Esophagus (tissue), 2 donors: ENCODE data around the gene GPER1. TPM values are rescaled to one million over a fixed set of nuclear protein-coding genes. Genes with fewer than 3 reads are reported as not detected.

ENCODE experiments used
- H3K27ac ChIP-seq, 2 donors: one replicate each; pipeline ENCODE4 v1.5.1; 2013; ENCODE audit warnings: low read depth in 2 of 2, mild to moderate bottlenecking in 2 of 2, inconsistent platforms in 1 of 2, low read length in 1 of 2, moderate library complexity in 1 of 2
- H3K27me3 ChIP-seq, 2 donors: one replicate each; pipeline ENCODE4 v1.6.1; 2013; ENCODE audit warnings: low read length in 2 of 2, control low read depth in 1 of 2, mild to moderate bottlenecking in 1 of 2; ENCODE audit not compliant: insufficient read depth in 2 of 2, control insufficient read depth in 1 of 2
- H3K36me3 ChIP-seq, 2 donors: one replicate each; pipeline ENCODE4 v1.6.1; 2013; ENCODE audit warnings: low read length in 1 of 2; ENCODE audit not compliant: control insufficient read depth in 2 of 2, insufficient read depth in 2 of 2
- H3K4me1 ChIP-seq, 2 donors: one replicate each; pipeline ENCODE4 v1.6.1; 2013; ENCODE audit warnings: low read length in 1 of 2; ENCODE audit not compliant: control insufficient read depth in 2 of 2, insufficient read depth in 2 of 2
- H3K4me3 ChIP-seq, 2 donors: one replicate each; pipeline ENCODE4 v1.5.1; 2013; ENCODE audit warnings: low read length in 2 of 2, mild to moderate bottlenecking in 2 of 2, low read depth in 1 of 2, moderate library complexity in 1 of 2
- H3K9me3 ChIP-seq, 2 donors: one replicate each; pipeline ENCODE4 v1.6.1; 2013; ENCODE audit warnings: mild to moderate bottlenecking in 2 of 2, low read depth in 1 of 2, low read length in 1 of 2, moderate library complexity in 1 of 2; ENCODE audit not compliant: control insufficient read depth in 2 of 2, insufficient read depth in 1 of 2
- WGBS, 2 donors: extraction: QIAGEN DNeasy Blood & Tissue Kit; methylation state at CpG; one replicate each; pipeline ENCODE4 v1.1.7; 2013; 5-methylcytosine and 5-hydroxymethylcytosine counted together
- polyA plus RNA-seq, 2 donors: library from polyadenylated mRNA; stranded (reverse); fragments of 200-250 nt; gene quantifications; one replicate each; pipeline ENCODE4 v1.2.3, GENCODE V29; 2013
- donor health status: healthy with polysubstance abuse.
- donor health status: Bipolar disorder and iron deficiency.

Gene GPER1
- polyA plus RNA-seq, 2 donors = 0.81 to 1.1 TPM

GRCh38 chr7:1108264-1108920, 20.5 kb downstream of the GPER1 start:
- WGBS, 2 donors = 86 to 90% methylated on average over 23 to 30 of the region's 30 CpGs
- Histone ChIP-seq H3K4me3 (no peak overlapping the region), H3K9me3 (no peaks in the 10 kb centered on the region), H3K27me3 (no peaks in the 10 kb centered on the region), H3K36me3 (peaks cover 0 to 10% of the 10 kb centered on the region in 2 donors), H3K27ac (no peak overlapping the region), H3K4me1 (no peaks in the 10 kb centered on the region)

- Histone ChIP-seq H3K27me3 (no peaks in the 10 kb centered on the region), H3K36me3 (peaks cover 0 to 12% of the 10 kb centered on the region in 2 donors), H3K9me3 (no peaks in the 10 kb centered on the region), H3K4me1 (no peaks in the 10 kb centered on the region), H3K27ac (no peak overlapping the region), H3K4me3 (no peak overlapping the region)
- 93 to 94% methylated on average over 53 to 55 of the region's 55 CpGs for WGBS, 2 donors
These were observed 21.8 kb downstream of the GPER1 start for GRCh38 chr7:1109581-1110310.

- no peaks in the 10 kb centered on the region for H3K4me1 ChIP-seq
- no peak overlapping the region for H3K4me3 ChIP-seq
- WGBS, 2 donors = 89 to 93% methylated on average over 28 of the region's 28 CpGs
These were observed 22.4 kb downstream of the GPER1 start for GRCh38 chr7:1110358-1110757.

GRCh38 chr7:1111156-1111555, 23.2 kb downstream of the GPER1 start:
- no peak overlapping the region for H3K27ac ChIP-seq
- WGBS, 2 donors = 89% methylated on average over 3 of the region's 3 CpGs
- H3K9me3 ChIP-seq = no peaks in the 10 kb centered on the region
- peaks cover 0 to 9% of the 10 kb centered on the region in 2 donors for H3K36me3 ChIP-seq
- no peak overlapping the region for H3K4me3 ChIP-seq
- no peaks in the 10 kb centered on the region for H3K4me1 ChIP-seq
- H3K27me3 ChIP-seq = no peaks in the 10 kb centered on the region

More at GRCh38 chr7:1110358-1110757, 22.4 kb downstream of the GPER1 start:
- Histone ChIP-seq H3K36me3 (peaks cover 0 to 12% of the 10 kb centered on the region in 2 donors), H3K9me3 (no peaks in the 10 kb centered on the region), H3K27me3 (no peaks in the 10 kb centered on the region), H3K27ac (no peak overlapping the region)

- H3K27me3 ChIP-seq = no peaks in the 10 kb centered on the region
- 84 to 92% methylated on average over 9 of the region's 9 CpGs for WGBS, 2 donors
These were observed 24.2 kb downstream of the GPER1 start for GRCh38 chr7:1112109-1112508.

GRCh38 chr7:1112625-1113547, 25.0 kb downstream of the GPER1 start:
- H3K27ac ChIP-seq = no peak overlapping the region
- no peaks in the 10 kb centered on the region for H3K9me3 ChIP-seq
- H3K4me1 ChIP-seq = no peaks in the 10 kb centered on the region
- no peaks in the 10 kb centered on the region for H3K27me3 ChIP-seq
- no peak overlapping the region for H3K4me3 ChIP-seq
- 90 to 91% methylated on average over 43 of the region's 43 CpGs for WGBS, 2 donors
- peaks cover 0 to 8% of the 10 kb centered on the region in 2 donors for H3K36me3 ChIP-seq

More at GRCh38 chr7:1112109-1112508, 24.2 kb downstream of the GPER1 start:
- no peak overlapping the region for H3K4me3 ChIP-seq
- H3K36me3 ChIP-seq = peaks cover 0 to 8% of the 10 kb centered on the region in 2 donors
- H3K9me3 ChIP-seq = no peaks in the 10 kb centered on the region
- H3K27ac ChIP-seq = no peak overlapping the region
- H3K4me1 ChIP-seq = no peaks in the 10 kb centered on the region

GRCh38 chr7:1113548-1113885, 25.6 kb downstream of the GPER1 start:
- no peaks in the 10 kb centered on the region for H3K9me3 ChIP-seq
- 90 to 95% methylated on average over 18 of the region's 18 CpGs for WGBS, 2 donors
- no peaks in the 10 kb centered on the region for H3K4me1 ChIP-seq
- no peaks in the 10 kb centered on the region for H3K27me3 ChIP-seq
- no peak overlapping the region for H3K4me3 ChIP-seq
- H3K36me3 ChIP-seq = peaks cover 0 to 8% of the 10 kb centered on the region in 2 donors
- H3K27ac ChIP-seq = no peak overlapping the region

- Histone ChIP-seq H3K36me3 (peaks cover 0 to 8% of the 10 kb centered on the region in 2 donors), H3K4me1 (no peaks in the 10 kb centered on the region), H3K4me3 (no peak overlapping the region), H3K27me3 (no peaks in the 10 kb centered on the region), H3K27ac (no peak overlapping the region), H3K9me3 (no peaks in the 10 kb centered on the region)
- WGBS, 2 donors = 84 to 92% methylated on average over 13 of the region's 13 CpGs
These were observed 26.2 kb downstream of the GPER1 start for GRCh38 chr7:1114088-1114487.

GRCh38 chr7:1114505-1114904, 26.6 kb downstream of the GPER1 start:
- 95% methylated on average over 19 of the region's 19 CpGs for WGBS, 2 donors
- no peaks in the 10 kb centered on the region for H3K4me1 ChIP-seq
- H3K36me3 ChIP-seq = peaks cover 0 to 8% of the 10 kb centered on the region in 2 donors
- no peaks in the 10 kb centered on the region for H3K9me3 ChIP-seq
- H3K27me3 ChIP-seq = no peaks in the 10 kb centered on the region
- H3K4me3 ChIP-seq = no peak overlapping the region
- H3K27ac ChIP-seq = no peak overlapping the region
